Measurements from ENCODE around the gene MXRA7.

MXRA7 gene

DNA sequence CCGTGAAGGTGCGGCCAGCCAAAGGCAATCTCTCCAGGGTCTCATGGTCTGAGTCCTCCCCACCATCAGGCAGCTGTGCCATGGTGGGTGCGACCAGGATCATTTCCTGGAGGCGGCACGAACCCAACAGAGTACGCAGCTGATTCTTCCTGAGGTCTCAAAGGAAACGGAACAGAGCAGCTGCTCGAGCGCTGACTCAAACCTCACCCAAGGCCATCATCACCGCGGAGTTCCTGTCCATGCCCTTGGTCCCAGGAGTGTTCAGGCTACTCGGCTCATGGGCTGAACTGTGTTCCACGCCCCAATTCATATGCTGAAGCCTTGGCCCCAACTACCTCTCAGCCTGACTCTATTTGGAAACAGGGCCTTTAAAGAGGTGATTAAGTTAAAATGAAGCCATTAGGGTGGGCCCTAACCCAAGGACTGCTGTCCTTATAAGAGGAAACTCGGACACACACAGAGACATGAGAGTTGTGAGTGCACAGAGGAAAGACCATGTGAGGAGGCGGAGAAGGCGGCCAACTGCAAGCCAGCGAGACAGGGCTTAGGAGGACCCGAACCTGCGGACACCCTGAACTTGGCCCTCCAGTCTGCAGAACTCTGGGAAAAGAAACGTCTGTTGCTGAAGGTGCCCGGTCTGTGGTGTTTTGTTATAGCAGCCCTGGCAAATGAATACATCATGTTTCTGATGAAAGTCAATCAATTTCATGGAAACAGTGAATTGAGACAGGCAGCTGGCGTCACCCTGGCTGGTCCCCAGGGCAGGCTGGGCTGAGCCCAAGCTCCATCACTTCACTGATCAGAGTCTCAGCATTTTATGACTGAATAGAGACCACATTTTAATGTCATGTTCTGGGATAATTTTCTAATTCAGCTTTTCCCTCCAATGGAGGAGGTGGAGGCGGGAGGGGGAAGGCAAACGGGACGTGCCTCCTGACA lies 13.7 kb downstream of the MXRA7 start:
- DNase-seq (ENCODE audit: low read depth in 4 of 4, low spot score in 1 of 4): no peak

DNA sequence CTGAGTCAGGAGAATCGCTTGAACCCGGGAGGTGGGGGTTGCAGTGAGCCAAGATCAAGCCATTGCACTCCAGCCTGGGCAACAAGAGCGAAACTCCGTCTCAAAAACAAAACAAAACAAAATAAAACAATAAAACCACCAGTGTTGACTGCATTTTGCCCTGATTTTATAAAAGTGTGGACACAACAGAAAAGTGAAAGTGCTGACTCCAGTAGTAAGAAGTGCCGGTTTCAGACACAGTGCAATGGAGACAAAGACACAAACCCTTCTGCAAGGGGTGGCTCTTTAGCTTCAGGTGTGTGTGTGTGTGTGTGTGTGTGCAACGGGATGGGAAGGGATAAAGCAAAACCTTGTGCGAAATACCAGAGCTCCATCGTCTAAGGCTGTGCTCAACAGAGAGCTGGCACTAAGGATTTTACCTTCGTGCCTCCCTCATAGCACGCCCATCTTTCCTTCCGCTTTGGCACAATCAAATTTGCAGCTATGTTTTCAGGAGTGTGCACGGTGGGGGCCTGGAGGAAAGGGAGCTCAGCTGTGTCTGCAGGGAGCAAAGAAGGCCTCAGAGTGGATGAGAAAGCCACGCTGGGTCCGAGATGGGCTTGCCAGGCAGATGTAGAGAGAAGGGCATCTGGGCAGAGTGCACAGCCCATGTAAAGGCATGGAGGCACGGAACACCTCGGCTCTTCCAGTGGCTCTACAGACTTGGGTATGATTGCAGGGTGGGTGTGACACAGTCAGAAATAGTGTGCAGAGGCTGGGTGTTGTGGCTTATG lies 15.5 kb downstream of the MXRA7 start:
- no peak for DNase-seq (ENCODE audit: low read depth in 4 of 4, low spot score in 1 of 4)

DNA sequence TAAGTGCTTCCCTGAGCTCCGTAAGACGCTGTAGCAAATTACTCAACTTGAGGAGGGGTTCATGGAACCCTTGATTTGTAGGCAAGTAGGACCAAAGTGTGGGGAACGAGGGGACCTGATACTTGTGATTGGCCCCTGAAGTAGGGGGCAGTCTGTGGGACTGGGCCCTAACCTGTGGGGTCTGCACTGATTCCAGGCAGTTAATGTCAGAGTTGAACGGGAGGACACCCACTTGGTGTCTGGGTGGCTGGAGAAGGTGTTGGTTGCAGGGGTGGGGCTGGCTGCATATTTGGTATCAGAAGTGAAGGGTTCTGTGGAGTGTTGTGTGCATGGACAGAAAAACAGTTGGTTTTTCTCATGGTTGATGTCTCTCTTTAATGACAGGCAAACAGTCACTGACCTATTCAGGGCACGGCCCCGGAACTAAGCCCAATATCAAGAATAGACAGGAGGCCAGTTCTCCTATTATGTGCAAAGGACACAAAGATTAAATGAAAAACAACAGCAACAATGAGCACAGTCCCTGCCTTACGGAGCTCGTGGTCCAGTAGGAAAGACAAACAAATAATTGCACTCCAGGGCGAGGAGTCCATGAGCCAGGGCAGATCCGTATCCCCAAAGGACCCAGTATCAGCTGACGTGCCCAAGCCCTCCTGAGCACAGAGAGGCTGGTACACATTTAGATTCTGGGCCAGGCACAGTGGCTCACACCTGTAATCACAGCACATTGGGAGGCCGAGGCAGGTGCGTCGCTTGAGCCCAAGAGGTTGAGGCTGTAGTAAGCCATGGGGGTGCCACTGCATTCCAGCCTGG lies 19.2 kb downstream of the MXRA7 start:
- DNase-seq (ENCODE audit: low read depth in 4 of 4, low spot score in 1 of 4): no peak

DNA sequence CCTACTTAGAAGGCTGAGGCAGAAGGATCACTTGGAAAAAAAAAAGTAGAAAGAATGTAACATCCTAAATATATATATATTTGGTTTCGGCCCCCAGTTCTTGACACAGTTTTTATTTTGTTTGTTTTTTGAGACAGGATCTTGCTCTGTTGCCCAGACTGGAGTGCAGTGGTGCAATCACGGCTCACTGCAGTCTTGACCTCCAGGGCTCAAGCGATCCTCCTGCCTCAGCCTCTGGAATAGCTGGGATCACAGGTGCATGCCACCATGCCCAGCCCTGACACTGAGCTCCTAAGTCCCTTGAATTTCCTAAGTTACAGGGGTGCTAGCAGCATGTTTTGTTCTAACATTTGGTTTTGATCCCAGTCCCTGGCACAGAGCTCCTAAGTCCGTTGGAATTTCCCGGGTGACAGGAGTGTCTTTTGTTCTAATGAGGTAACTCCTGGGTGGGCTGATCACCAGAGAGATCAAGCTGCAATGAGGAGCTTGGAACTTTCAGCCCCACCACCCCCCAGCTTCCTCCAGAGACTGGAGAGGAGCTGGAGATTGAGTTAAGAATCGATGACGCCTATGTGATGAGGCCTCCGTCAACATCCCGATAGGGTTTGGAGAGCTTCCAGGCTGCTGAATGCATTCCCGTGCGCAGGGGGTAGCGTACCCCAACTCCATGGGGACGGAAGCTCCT lies 20.0 kb downstream of the MXRA7 start:
- DNase-seq (ENCODE audit: low read depth in 4 of 4, low spot score in 1 of 4): no peak

DNA sequence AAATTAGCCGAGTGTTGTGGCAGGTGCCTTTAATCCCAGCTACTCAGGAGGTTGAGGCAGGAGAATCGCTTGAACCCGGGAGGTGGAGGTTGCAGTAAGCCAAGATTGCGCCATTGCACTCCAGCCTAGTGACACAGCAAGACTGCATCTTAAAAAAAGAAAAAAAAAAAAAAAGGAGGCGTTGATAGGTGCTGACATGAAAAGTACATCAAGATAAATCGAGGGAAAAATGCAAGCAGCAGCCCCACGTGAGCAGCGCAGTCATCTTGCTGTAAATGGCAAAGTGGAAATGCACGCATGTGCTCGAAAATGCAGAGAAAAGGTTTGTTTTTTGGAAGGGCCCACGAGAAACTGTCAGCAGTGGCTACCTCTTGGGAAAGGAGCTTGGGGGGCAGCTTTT lies 20.9 kb downstream of the MXRA7 start:
- DNase-seq (ENCODE audit: low read depth in 4 of 4, low spot score in 1 of 4): no peak

DNA sequence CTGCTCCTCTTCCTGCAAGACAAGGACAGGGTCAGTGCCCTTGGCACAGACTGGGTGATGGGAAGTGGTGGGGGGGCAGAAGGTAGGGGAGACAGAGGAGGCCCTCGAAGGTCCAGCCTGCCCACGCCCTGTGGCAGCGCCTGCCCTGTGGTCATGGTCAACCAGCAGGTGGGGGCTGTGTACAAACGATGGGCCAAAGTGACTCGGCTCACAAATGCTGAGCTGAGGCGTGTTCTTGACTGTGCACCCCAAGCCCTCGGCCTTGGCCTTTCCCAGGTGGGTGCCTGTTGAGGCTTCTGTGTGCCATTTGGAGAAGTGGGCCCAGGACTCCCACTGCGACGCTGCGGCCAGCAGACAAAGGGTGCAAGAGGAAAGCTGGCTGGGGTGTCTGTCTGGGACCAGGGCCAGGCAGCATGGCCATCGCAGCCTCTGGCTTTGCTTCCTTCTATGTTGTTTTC lies 22.6 kb downstream of the MXRA7 start:
- DNase-seq (ENCODE audit: low read depth in 4 of 4, low spot score in 1 of 4): no peak

DNA sequence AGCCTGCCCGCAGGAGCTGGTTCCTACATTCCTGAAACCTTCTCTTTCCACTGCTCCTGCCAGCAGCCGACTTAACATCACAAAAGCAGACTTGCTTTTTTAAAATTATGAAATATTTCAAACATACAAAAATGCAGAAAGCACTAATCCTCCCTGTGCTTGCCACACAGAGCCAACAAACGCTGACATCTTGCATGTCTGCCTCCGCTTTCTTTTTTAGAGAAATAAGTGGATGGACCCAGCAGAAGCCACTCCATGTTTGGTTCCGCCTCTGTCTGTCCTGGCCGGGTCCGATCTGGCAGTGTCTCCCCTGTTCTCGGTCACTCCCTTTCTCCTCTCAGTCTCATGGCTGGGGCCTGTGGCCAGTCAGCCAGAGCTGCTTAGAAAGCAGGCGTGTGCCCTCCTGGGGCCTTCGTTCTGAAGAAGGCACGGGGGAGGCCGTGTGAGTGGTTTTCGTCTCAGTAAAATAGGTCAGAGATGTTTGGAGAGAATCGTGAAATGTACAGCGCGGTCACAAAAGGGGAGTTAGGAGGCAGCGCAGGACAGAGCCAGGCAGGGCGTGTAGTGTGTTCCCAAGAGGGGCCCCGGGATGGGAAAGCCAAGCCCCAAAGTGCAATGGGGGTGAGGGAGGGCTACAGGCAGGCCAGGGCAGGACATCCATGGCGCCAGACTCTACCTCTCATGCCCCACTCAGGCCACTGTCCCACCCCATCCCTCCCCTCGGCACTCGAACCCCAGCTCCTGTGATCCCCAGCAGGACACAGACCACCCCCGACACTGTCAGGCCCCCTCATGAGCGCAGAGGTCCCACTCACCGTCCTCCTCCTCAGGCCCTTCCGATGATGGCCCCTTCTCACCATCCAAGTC lies 23.2 kb downstream of the MXRA7 start:
- DNase-seq (ENCODE audit: low read depth in 4 of 4, low spot score in 1 of 4): no peak

DNA sequence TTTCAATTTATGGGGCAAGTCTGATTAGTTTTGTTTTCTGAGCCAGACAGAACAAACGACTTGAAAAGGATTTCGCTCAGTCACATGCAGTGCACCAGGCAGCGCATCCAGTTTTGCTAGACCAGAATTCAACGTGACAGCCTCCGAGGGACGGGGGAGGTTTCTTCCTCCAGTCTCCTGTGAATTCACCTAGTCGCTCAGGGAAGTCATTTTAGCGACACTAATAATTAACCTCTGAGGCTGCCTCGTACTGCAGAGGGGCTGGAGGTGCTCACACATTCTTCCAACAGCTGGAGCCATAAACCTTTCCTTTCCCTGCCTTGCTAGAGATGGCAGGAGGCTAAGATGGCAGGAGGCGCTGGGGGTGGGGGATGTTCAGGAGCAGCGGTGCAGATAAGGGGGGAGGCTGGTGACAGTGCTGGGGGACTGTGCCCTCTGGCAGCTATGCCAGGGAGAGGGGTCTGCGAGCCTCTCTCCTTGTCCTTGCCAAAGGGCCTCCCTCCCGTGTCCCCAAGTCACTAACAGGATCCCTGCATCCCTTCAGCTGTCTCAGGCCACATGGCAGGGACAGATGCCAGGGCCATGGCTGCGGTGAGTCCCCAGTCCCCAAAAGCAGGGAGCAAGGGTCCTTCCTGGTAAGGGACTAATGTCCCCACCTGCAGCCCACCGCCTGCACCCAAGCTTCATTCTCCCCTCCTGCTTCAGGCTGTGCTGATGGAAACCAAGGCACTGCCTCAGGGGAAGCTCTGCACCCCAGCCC lies 24.0 kb downstream of the MXRA7 start:
- no peak for DNase-seq (ENCODE audit: low read depth in 4 of 4, low spot score in 1 of 4)

DNA sequence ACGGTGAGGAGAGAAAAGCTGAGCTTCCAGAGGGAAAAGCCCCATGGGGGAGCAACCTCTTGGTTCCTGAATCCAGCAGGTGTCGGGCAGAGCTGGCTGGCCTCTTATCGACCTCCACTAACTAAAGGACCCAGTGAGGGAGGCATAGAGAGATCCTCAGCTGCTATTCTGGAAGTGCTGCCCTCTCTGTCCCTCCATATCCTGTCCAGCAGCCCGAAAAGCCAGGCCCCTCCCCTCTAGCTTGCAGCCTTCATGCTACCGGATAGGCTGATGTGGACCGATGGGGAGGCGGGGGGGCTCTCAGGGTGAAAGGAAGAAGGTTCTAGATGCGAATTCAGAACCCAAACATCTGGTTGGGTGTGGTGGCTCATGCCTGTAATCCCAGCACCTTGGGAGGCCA lies 24.9 kb downstream of the MXRA7 start:
- no peak for DNase-seq (ENCODE audit: low read depth in 4 of 4, low spot score in 1 of 4)

DNA sequence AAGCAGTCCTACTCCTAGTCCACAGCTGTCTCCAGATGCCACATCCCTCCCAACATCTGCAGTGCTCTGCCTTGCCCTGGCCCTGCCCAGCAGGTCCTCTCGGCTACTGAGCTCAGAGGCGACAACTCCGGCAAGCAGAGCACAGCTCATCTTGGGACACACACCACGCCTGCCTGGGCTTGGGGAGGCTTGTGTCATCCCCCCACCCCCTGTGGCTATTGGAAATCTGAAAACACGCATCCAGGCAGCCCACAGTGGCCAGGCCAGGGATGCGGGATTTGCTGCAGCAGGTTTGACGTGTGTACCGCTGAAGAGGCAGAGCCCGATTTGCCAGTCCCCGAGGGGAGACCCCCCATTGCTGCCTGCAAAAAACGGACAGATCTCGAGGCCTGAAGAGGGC lies 25.4 kb downstream of the MXRA7 start:
- no peak for DNase-seq (ENCODE audit: low read depth in 4 of 4, low spot score in 1 of 4)

DNA sequence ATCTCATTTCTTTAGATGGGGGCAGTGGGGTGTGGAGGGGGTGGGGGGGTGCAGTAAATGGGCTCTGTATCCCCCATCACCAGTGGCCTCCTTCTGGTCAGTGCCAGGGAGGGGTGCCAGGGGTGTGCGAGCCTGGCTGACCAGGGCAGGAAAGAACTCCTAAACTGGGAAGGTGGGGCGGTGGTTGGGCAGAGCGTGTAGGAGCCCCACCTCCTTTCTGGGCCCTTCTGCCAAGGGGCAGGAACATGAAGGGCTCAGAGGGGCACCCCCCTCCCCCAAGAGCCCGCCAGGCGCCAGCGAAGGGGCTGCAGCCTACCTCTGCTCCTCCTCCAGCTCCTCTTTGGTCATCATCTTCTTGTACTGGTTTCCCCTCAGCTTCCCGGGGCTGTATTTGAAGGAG lies 26.0 kb downstream of the MXRA7 start:
- DNase-seq (ENCODE audit: low read depth in 4 of 4, low spot score in 1 of 4): no peak

DNA sequence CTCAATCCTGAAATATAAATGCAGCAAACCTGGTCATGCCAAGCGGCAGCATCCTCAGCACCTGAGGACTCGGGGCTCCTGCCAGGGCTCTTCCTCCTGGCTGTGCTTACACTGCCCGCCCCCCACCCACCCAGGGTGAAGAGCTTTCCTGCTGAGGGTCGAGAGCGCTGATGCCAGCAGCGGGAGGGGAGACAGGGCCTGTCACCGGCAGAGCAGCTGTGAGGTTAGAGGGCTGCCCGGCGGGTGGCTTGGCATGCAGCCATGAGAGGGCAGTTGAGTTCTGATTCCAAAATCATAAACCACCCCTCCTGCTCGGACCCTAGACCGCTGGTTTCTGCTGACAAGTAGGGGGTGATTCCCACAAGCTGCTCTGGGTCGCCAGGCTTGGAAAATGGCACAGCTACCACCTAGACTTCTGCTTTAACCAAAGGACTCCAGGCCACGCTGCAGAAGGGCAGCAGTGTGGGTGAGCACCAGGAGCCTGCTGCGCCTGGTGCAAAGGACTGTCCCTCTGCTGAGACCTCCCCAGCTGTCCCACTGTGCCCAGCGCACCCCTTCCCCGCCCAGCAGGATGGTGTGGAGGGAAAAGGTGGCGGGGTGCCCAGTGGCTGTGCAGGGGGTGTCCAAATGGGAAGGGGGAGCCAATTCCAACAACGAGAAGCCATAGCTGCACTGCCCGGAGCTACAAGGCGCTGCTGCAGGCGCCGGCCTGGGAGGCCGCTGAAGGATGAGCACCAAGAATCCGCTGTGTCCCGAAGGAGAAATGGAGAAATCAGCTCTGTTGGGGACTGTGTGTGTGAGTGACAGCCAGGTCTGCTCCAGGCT lies 26.6 kb downstream of the MXRA7 start:
- DNase-seq (ENCODE audit: low read depth in 4 of 4, low spot score in 1 of 4): no peak

DNA sequence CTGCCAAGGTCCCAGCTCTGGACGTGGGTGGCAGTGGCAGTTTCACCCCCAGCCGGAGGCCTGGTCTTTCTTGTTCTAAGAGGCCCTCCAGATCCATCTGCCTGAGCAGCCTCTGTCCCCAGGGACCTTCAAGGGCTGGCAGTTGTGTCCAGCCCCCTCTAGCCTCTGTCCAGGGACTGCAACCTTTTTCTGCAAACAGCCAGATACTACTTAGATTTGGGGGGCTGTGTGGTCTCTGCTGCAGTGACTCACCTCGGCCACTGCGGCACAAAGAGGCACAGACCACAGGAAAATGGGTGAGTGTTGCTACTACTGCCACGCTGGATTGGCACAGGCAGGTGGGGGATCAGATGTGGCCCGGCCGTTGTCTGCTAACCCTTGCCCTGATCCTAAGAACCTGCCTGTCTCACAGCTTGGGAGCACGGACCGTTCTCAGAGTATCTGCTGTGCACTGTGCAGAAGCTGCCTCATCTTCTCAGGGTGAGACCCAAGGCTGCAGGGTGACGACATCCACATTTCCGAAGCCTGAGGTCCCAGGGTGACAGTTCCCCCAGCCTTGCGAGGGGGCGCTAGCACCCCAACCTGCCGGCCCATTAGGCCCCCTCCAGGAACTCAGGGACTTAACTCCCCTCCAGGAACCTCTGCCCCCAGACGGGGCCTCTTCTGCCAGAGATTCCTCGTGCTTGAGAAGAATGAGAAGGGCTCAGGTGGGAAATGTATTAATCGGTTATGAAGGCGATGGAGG lies 27.6 kb downstream of the MXRA7 start:
- no peak for DNase-seq (ENCODE audit: low read depth in 4 of 4, low spot score in 1 of 4)

DNA sequence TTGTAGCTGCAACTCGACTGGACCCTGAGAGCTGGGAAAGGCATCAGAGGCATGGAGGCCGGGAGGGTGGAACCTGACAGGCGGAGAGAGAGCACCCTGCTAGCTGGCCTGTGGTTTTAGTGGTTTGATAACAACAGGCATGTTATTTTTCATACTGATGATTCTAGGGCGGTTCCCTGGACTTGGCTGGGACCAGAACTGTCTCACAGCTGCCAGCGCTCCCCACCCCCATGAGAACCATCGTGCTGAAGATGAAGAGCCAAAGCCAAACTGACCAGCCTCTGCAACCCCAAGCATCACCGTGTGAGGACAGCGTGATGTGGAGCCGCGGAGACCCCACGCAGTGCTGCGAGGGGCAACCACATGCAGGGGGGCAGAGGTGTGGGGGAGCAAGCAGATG lies 28.5 kb downstream of the MXRA7 start:
- no peak for DNase-seq (ENCODE audit: low read depth in 4 of 4, low spot score in 1 of 4)

DNA sequence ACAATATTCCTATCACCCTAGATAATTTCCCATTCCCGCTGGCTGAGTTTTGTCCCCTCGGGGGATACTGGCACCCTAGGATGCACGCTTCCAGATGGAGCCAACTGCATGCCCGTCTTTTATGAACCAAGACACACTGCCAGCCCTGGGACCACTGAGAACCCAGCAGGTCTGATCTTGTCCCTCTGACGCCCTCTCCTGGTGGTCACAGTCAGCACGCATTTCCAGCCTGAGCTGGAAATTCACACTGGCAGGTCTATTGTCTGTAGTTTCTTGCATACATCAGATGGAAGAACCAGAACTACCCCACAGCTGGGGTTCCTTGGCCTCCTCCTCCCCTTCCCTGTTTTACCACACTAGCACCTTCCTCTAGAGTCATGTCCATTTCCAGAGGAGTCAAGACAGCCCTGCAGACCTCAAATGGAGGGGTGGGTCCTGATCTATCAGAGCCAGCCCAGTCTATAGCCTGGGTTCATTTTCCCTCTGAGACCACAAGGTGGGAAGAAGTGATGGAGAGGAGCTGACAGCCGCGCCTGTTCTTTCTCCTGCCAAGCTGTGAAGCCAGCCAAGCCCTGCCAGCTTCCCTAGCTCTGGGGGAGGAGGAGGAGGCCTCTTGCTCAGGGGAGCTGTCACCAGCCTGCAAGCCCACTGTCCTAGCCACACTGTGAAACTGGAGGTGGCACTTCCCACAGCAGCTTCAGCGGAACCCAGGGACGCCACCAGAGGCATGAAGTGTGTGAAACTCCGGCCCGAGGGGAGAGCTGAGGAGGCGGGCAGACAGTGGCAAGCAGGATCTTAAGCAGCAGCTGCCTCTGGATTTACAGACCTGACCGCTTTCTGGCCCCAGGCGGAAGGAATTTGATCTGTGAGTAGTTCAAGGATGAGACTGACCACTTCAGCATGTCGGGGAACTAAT lies 29.3 kb downstream of the MXRA7 start:
- peak in 3 of 4 experiments; percentile 39 to 55 (median 39) for DNase-seq (ENCODE audit: low read depth in 4 of 4, low spot score in 1 of 4)

DNA sequence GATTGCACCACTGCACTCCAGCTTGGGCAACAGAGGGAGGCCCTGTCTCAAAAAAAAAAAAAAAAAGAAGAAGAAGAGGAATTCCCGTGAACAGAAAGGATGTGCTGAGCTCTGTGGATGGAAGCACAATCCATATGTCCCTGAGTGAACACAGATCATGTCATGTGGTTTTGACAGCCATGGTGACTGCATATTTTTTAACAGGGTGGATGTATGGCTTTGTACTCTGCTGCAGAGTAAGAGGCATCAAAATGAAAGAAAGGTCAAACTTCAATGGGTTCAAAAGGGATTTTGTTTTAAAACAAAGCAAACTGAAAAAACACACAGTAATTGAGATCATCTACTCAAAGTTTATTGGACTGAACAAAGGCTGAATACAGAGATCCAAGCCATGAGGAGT lies 31.5 kb downstream of the MXRA7 start:
- DNase-seq (ENCODE audit: low read depth in 4 of 4, low spot score in 1 of 4): no peak

DNA sequence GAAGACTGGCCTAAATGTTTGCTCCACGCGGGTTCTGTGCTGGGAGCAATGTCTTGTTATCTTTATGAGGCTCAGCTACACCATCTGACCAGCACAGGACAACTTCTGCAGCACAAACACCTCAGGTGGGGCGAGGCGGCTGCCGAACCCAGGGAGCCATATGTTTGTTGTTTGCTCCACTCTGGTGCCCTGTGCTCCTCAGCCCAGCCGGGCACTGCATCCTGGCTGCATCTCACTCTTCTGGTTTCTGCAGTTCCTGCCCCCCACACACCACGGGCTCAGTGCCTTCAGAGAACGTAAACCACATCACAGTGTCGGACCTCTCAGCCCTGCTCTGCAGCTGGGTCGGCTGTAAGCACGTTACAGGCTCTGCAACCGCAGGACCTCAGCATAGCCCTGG lies 32.4 kb downstream of the MXRA7 start:
- DNase-seq (ENCODE audit: low read depth in 4 of 4, low spot score in 1 of 4): no peak
